ENCODE data around the gene DVL2.

Gene DVL2

DNA sequence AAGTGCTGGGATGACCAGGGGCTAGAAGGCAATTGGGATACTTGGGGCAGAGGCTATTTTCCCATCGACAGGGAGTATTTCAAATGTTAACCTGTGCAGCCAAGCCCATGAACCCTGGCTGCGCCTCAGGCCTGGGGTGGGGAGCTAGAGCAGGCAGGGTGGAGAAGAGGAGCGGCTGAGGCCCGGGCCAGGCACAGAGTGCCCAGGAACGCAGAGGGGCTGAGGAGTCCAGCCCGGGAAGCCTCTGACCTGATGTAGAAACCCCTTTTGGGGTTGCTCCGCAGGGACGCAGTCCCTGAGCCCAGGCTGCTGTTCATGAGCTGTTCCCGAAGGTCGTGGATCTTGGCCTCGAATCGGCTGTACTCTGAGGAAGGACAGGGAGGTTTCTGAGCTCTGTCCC is 38.3 kb downstream of the DVL2 start:
- no peak for TF ChIP-seq ARNTL (CRISPR knock-in tag; IDR thresholded peaks at IDR 0.05; ENCODE audit: borderline replicate concordance, low read depth)
- no peak for TF ChIP-seq ZFP3 (CRISPR knock-in tag; IDR thresholded peaks at IDR 0.05)
- TF ChIP-seq TCF4 (CRISPR knock-in tag; IDR thresholded peaks at IDR 0.05; ENCODE audit: borderline replicate concordance), result no peak
- TF ChIP-seq TOX (CRISPR knock-in tag; IDR thresholded peaks at IDR 0.05; ENCODE audit: borderline replicate concordance), result no peak
- TF ChIP-seq ZFP30 (CRISPR knock-in tag; IDR thresholded peaks at IDR 0.05), result no peak
- TF ChIP-seq CSDC2 (CRISPR knock-in tag; IDR thresholded peaks at IDR 0.05), result no peak
- TF ChIP-seq BACH2 (CRISPR knock-in tag; IDR thresholded peaks at IDR 0.05; ENCODE audit: borderline replicate concordance), result no peak
- TF ChIP-seq, protein P1, sequence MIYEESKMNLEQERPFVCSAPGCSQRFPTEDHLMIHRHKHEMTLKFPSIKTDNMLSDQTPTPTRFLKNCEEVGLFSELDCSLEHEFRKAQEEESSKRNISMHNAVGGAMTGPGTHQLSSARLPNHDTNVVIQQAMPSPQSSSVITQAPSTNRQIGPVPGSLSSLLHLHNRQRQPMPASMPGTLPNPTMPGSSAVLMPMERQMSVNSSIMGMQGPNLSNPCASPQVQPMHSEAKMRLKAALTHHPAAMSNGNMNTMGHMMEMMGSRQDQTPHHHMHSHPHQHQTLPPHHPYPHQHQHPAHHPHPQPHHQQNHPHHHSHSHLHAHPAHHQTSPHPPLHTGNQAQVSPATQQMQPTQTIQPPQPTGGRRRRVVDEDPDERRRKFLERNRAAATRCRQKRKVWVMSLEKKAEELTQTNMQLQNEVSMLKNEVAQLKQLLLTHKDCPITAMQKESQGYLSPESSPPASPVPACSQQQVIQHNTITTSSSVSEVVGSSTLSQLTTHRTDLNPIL (CRISPR knock-in tag; IDR thresholded peaks at IDR 0.05; ENCODE audit: low read depth), result no peak
- no peak for TF ChIP-seq ZNF565 (CRISPR knock-in tag; conservative IDR thresholded peaks at IDR 0.05; ENCODE audit: low read depth)
- TF ChIP-seq, protein P2, sequence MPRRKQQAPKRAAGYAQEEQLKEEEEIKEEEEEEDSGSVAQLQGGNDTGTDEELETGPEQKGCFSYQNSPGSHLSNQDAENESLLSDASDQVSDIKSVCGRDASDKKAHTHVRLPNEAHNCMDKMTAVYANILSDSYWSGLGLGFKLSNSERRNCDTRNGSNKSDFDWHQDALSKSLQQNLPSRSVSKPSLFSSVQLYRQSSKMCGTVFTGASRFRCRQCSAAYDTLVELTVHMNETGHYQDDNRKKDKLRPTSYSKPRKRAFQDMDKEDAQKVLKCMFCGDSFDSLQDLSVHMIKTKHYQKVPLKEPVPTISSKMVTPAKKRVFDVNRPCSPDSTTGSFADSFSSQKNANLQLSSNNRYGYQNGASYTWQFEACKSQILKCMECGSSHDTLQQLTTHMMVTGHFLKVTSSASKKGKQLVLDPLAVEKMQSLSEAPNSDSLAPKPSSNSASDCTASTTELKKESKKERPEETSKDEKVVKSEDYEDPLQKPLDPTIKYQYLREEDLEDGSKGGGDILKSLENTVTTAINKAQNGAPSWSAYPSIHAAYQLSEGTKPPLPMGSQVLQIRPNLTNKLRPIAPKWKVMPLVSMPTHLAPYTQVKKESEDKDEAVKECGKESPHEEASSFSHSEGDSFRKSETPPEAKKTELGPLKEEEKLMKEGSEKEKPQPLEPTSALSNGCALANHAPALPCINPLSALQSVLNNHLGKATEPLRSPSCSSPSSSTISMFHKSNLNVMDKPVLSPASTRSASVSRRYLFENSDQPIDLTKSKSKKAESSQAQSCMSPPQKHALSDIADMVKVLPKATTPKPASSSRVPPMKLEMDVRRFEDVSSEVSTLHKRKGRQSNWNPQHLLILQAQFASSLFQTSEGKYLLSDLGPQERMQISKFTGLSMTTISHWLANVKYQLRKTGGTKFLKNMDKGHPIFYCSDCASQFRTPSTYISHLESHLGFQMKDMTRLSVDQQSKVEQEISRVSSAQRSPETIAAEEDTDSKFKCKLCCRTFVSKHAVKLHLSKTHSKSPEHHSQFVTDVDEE (CRISPR knock-in tag; IDR thresholded peaks at IDR 0.05), result no peak
- TF ChIP-seq, protein P3, sequence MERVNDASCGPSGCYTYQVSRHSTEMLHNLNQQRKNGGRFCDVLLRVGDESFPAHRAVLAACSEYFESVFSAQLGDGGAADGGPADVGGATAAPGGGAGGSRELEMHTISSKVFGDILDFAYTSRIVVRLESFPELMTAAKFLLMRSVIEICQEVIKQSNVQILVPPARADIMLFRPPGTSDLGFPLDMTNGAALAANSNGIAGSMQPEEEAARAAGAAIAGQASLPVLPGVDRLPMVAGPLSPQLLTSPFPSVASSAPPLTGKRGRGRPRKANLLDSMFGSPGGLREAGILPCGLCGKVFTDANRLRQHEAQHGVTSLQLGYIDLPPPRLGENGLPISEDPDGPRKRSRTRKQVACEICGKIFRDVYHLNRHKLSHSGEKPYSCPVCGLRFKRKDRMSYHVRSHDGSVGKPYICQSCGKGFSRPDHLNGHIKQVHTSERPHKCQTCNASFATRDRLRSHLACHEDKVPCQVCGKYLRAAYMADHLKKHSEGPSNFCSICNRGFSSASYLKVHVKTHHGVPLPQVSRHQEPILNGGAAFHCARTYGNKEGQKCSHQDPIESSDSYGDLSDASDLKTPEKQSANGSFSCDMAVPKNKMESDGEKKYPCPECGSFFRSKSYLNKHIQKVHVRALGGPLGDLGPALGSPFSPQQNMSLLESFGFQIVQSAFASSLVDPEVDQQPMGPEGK (CRISPR knock-in tag; IDR thresholded peaks at IDR 0.05; ENCODE audit: borderline replicate concordance), result no peak
- TF ChIP-seq ESRRG (CRISPR knock-in tag; IDR thresholded peaks at IDR 0.05), result no peak
- no peak for TF ChIP-seq OSR1 (CRISPR knock-in tag; IDR thresholded peaks at IDR 0.05)
- TF ChIP-seq ZNF8 (CRISPR knock-in tag; IDR thresholded peaks at IDR 0.05), result no peak
- TF ChIP-seq RARB (CRISPR knock-in tag; IDR thresholded peaks at IDR 0.05), result no peak
- TF ChIP-seq, protein P4, sequence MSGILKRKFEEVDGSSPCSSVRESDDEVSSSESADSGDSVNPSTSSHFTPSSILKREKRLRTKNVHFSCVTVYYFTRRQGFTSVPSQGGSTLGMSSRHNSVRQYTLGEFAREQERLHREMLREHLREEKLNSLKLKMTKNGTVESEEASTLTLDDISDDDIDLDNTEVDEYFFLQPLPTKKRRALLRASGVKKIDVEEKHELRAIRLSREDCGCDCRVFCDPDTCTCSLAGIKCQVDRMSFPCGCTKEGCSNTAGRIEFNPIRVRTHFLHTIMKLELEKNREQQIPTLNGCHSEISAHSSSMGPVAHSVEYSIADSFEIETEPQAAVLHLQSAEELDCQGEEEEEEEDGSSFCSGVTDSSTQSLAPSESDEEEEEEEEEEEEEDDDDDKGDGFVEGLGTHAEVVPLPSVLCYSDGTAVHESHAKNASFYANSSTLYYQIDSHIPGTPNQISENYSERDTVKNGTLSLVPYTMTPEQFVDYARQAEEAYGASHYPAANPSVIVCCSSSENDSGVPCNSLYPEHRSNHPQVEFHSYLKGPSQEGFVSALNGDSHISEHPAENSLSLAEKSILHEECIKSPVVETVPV (CRISPR knock-in tag; IDR thresholded peaks at IDR 0.05), result no peak
- TF ChIP-seq ISL1 (CRISPR knock-in tag; IDR thresholded peaks at IDR 0.05), result no peak
- TF ChIP-seq SNAI2 (CRISPR knock-in tag; IDR thresholded peaks at IDR 0.05), result no peak
- no peak for TF ChIP-seq ZC3H10 (CRISPR knock-in tag; IDR thresholded peaks at IDR 0.05)
- TF ChIP-seq, protein P5, sequence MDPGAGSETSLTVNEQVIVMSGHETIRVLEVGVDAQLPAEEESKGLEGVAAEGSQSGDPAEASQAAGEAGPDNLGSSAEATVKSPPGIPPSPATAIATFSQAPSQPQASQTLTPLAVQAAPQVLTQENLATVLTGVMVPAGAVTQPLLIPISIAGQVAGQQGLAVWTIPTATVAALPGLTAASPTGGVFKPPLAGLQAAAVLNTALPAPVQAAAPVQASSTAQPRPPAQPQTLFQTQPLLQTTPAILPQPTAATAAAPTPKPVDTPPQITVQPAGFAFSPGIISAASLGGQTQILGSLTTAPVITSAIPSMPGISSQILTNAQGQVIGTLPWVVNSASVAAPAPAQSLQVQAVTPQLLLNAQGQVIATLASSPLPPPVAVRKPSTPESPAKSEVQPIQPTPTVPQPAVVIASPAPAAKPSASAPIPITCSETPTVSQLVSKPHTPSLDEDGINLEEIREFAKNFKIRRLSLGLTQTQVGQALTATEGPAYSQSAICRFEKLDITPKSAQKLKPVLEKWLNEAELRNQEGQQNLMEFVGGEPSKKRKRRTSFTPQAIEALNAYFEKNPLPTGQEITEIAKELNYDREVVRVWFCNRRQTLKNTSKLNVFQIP (CRISPR knock-in tag; IDR thresholded peaks at IDR 0.05; ENCODE audit: borderline replicate concordance, low read depth), result no peak
- no peak for ATAC-seq

DNA sequence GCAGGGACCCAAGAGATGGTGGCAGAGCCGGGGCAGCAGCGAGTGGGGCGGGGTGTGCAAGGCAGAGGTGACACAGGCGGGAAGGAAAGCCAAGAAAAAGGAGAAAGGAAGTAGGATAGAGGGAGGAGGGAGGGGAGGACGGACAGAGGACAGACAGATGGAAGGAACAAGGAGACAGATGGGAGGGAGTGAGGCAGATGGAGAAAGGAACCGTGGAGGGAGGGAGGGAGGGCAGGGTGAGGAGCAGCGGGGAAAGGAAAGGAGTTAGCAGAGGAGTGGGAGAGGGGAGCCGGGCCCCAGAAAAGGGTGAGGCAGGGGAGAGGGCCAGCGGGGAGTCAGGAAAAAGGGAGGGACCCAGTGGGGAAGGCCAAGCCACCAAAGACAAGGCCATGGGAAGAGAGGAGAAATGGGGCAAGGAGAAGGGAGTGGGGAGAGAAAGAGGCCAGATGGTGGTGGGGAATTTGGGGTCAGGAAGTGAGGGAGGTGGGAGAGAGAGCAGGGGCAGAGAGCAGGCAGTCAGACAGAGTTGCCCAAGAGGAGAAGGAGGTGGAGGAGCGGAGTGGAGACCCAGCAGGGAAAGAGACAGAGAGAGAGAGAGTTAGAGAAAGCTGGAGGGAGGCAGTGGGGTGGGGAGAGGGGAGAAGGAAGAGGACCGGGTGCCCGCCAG is 41.9 kb downstream of the DVL2 start:
- no peak for ATAC-seq
- TF ChIP-seq BACH2 (CRISPR knock-in tag; IDR thresholded peaks at IDR 0.05; ENCODE audit: borderline replicate concordance), result no peak

DNA sequence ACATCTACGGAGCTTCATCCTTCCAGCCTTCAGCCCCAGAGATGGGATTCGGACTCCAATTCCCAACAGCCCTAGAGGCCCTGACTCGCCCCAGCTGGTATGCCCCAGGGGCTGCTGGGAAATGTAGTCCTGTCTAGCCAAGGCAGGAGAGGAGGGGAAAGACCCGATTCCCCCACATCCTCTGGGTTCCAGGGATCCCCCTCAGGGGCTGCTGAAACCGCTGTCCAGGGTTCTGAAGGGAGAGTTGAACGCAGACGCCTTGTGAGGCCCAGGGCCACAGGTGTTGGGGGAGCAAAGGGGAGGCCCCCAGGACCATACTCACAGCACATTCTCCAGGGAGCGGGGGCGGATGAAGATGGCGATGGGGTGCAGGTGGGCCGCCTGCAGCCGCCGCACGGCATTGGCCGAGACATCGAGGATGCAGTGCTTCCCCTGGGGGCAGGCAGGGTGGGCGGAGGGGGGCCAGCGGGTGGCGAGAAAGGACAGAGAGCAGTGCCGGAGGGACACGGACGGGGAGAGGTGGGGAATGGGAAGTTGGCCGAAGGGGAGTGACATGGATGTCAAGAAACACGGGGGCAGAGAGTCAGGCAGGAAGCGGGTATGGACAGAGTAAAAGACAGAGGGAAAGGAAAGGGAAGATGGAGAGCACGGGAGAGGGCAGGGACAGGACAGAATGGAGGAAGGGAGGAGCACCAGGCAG is 42.6 kb downstream of the DVL2 start:
- TF ChIP-seq, protein P1 (CRISPR knock-in tag; IDR thresholded peaks at IDR 0.05; ENCODE audit: low read depth), result no peak
- TF ChIP-seq, protein P4 (CRISPR knock-in tag; IDR thresholded peaks at IDR 0.05), result no peak
- TF ChIP-seq ZNF565 (CRISPR knock-in tag; conservative IDR thresholded peaks at IDR 0.05; ENCODE audit: low read depth), result no peak
- TF ChIP-seq, protein P5 (CRISPR knock-in tag; IDR thresholded peaks at IDR 0.05; ENCODE audit: borderline replicate concordance, low read depth), result no peak
- no peak for TF ChIP-seq SNAI2 (CRISPR knock-in tag; IDR thresholded peaks at IDR 0.05)
- no peak for TF ChIP-seq TCF4 (CRISPR knock-in tag; IDR thresholded peaks at IDR 0.05; ENCODE audit: borderline replicate concordance)
- no peak for TF ChIP-seq GLIS3 (CRISPR knock-in tag; IDR thresholded peaks at IDR 0.05)
- TF ChIP-seq BACH2 (CRISPR knock-in tag; IDR thresholded peaks at IDR 0.05; ENCODE audit: borderline replicate concordance), result no peak
- peak; percentile 92 for ATAC-seq
